GM21381 (cell line): Measurements from ENCODE around the gene NRIP3.
"Not testable (repeated sequence)": the region's sequence is repeated elsewhere in the genome, so short reads cannot be mapped to it uniquely, and the experiment has no call there.

Experiments
- ATAC-seq: cut with Tn5 transposase; IDR thresholded peaks from one replicate; pipeline ENCODE4 v1.9.1; 2021; ENCODE audit warnings: mild to moderate bottlenecking, moderate library complexity; ENCODE audit not compliant: unreplicated experiment

Gene NRIP3

DNA sequence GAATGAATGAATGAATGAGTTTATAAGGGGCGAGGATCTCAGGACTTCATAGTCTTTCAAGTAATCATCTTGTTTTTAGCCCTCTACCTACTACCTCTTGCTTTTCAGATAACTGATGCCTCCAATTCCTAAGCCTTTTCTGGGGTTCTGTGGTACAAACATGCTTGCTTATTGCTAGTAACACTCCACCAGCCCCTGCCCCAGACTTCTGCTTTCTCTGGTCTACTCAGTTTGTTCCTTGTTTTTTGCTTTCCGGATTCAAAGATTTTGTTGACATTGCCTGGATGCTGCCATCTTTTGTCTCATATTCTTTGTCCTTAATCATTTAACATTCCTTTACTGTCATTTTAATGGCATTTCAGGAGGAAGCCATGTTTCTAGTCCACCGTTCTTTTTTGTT, 30.7 kb downstream of the NRIP3 start:
- ATAC-seq = no peak

DNA sequence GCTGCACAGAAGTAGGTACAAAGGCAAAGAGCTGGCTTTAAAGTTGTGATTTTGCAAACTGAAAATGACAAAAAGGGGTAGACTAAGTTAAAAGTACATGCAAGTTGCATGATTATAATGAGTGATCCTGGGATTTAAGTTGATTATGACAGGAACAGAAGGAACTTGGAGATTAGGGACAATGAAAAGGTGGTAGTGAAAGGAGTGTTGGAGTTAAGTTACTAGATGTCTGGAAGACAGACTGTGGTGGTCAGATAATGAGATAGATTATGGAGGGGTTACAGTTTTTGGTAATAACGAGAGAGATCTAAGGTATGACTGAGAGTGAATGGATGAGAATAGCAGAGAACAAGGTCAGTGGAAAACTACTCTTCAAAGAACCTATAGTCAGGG, 31.9 kb downstream of the NRIP3 start:
- no peak for ATAC-seq

DNA sequence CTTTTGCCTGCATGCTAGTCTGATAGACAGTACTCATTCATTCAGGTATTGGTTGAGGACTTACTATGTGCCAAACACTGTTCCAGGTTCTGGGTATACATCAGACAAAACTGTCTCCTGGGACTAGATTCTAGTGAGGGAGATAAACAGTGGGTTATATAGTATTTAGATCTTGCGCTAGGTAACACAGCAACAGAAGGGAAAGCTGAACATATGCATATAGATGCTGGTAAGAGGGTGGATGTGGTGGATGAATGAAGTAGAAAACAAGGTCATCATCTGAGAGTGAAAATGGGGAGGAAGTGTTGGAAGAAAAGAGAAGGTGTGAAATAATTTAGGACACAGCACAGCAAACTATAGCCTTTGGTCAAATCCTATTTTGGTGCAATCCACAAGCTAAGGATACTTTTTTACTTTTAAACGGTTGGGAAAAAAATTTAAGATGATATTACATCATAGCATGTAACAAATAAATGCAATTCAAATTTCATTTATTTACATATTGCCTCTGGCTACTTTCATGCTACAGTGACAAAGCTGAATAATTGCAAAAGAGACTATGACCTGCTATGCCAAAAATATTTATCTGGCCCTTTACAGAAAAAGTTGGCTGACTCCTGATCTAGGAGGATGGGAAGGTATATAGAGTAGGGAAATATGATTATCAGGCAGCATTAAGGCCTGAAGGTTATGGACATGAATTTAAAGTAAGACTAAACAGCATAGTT, 32.4 kb downstream of the NRIP3 start:
- no peak for ATAC-seq

GRCh38 chr11:8967184-8967583, 36.6 kb downstream of the NRIP3 start:
- ATAC-seq = no peak

GRCh38 chr11:8964324-8965320, 39.2 kb downstream of the NRIP3 start, which contains the start of gene TMEM9B:
TMEM9B (minus strand) TSS chr11:8964442; CDS start chr11:8964313, 129 bp downstream.
- peak; percentile 81 for ATAC-seq

GRCh38 chr11:8963569-8964323, 40.1 kb downstream of the NRIP3 start:
- peak; percentile 54 for ATAC-seq

- no peak for ATAC-seq
Measured at GRCh38 chr11:8962841-8963240, 41.0 kb downstream of the NRIP3 start.

DNA sequence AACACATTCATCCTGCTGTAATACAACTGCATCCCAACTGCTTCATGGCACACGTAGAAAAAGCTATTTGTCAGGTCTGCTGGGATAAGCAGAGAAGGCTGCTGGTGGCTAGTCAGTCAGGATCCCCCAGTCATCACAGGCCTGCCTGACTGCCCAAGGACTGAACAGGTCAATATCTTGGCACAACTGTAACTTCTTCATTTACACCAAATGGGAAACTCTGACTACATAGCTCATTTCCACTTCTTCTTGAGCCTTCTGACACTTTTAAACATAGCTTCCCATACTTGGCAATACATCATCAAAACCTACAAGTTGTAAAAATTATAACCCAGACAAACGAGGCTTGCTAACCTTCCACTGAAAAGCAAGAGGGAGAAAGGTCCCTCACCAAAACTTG, 42.4 kb downstream of the NRIP3 start:
- no peak for ATAC-seq

- ATAC-seq = no peak
Measured at GRCh38 chr11:8959546-8960166, 44.1 kb downstream of the NRIP3 start.

GRCh38 chr11:8956860-8957259, 46.9 kb downstream of the NRIP3 start:
- ATAC-seq = no peak

DNA sequence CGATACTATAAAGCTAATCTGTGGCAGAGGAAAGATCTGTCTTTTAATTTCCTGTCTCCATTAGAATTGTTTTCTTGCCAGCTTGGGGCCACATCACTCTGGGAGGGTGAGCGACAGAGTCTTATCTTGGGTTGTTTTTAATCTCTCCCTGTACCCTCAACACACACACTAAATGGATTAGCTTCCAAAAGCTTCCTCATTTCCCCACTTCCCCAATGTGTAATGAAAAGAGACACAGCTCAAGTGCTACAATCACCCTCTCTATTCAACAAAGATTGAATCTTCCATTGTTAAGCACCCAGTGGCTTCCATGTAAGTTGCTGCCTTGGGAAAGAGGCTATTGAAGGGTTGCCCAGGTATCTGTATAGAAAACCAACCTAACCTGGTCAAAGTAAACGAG, 54.9 kb downstream of the NRIP3 start:
- no peak for ATAC-seq

DNA sequence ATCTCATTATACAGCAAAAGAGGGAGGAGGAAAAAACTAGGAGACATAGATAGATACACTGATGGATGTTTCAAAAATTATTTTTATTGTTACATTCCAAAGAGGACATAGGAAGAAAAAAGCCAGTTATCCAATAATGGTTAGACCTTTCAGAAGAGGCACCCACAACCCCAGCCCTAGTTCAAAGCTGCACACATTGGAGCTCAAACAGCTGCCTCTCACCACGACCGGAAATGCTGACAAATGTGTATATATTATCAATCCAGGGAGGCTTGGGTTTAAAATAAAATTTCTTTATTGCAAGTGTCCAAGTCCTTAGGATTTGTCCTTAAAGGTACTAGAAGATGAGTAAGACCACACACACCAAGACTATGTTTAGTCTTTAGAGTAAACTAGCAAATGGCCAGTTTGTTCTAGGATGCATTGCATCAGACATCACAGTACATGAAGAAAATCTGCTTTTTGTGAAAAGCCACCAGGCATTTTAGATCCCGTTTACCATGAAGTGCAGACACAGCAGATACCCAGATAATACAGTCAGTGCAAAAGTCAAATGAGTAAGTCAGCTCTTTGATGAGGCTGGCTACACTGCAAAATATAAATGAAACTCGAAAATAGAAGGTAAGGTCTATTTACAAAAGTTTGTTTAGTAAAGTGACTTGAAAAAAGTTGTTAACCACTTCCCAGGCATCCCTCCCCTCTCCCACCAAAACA, 56.4 kb downstream of the NRIP3 start:
- ATAC-seq = no peak

DNA sequence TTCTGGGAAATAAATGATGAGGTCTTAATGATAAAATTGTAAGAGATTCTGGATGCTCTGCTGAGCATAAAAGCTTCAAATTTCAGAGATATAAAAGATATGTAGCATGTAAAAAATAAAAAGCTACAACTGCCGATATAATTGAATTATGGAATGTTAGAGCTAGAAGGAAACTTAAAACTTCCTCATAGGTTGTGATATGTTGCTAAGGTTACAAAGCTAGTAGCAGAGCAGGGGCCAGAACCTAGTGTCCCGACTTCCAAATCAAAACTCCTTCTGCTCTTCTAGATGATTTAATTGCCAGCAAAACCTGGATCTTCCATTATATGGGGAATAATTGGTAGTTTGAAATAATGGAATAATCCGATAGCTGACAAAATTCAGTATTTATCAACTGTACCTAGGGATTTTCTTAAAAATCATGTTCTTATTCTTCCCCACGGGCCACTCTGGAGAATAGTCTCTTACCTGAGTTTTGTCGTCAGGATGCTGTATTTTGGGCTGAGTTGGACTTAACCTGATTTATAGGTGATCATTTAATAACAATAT, 61.2 kb downstream of the NRIP3 start, which contains the start of gene ASCL3:
Gene ASCL3, minus strand, starts transcription at position 499 of the 549 bp plus-strand sequence. CDS start 4,855 bp downstream, outside the sequence.
- ATAC-seq = no peak

- no peak for ATAC-seq
Measured at GRCh38 chr11:8941341-8942103, 62.3 kb downstream of the NRIP3 start.

DNA sequence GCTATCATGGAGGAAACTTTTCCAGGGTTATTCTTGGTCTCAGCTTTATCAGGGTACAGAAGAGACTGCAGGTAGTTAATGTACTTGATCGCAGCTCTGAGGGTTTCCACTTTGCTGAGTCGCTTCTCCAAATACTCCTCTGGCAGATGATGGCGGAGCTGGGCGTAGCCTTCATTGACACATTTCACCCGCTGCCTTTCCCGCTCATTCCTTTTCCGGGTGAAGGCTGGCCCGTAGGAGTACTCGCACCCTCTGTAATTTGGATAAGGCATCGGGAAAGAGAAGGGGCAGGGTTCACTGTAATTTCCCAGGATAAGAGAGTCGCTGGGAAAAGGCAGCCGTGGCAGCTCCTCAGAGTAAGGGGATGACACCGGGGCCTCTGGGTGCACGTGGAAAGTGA, 66.1 kb downstream of the NRIP3 start:
- no peak for ATAC-seq

DNA sequence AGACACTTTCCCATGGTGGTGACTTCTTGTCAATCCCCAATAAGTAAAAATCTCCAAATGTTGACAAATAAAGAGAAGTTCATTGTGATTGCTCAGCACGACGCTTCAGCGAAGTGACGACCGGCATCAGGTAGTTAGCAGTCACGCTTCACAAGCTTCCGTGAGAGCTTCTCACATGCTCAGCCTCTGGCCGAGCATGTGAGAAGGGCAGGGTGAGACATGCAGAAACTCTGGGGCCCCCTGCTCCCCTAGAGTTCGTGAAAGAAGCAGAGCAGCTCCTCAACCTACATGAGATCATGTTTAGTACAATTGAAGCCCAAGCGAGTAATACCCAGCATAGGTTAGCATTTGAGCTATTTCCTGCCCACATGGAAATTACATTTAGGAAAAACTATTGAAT, 66.6 kb downstream of the NRIP3 start:
- no peak for ATAC-seq

DNA sequence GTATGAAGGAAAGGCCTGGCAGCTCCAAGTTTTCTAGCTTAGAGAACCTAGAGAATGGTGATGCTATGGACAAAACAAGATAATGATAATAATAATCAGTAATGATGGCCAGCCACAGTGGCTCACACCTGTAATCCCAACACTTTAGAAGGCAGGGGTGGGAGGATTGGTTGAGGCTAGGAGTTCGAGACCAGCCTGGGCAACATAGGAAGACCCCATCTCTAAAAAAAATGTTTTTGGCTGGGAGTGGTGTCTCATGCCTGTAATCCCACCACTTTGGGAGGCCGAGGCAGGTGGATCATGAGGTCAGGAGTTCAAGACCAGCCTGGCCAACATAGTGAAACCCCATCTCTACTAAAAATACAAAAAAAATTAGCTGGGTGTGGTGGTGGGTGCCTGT, 68.0 kb downstream of the NRIP3 start:
- not testable (repeated sequence) for ATAC-seq

DNA sequence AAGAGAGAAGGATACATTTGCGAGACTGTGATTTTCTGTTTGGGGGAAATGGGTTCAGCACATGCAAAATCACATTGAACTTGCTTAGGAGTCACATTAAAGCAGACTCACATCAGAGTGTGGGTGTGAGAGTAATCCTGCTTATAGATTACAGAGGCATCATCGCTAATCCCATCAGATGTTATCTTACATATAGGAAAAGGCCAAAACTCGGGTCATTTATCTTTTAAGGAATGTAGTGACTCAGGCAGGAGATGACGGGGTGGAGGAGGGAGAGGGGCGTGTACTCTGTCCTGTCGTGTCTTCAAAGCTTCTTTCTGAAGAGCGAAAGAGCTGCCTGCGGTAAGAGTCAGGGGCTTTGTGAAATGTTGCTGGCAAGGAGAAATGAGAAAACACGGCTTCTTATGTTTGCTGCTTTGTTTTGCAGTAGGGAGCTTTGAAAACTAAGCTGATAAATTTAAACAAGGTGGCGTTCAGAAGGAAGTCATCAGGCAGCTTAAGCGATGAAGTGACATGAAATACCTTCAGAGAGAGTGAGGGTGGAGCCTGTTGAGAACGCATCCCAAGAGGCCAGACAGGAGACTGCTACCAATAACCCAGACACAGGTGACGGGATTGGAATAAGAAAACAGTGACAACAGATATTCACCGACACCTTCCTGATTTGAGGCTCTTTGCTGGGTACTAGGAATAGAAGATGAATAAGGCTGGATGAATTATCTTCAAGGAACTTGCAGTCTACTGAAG, 68.9 kb downstream of the NRIP3 start:
- no peak for ATAC-seq
